Measurements from ENCODE around the gene RGL2. TPM values are rescaled to one million over a fixed set of nuclear protein-coding genes. Genes with fewer than 3 reads are reported as not detected.

RGL2 gene
- total and polyA plus RNA-seq, 2 of the 13 experiments (the other 11 are each of a cell fraction or from before 2014, with no cell fraction given) = 22.9 to 47.4 TPM

DNA sequence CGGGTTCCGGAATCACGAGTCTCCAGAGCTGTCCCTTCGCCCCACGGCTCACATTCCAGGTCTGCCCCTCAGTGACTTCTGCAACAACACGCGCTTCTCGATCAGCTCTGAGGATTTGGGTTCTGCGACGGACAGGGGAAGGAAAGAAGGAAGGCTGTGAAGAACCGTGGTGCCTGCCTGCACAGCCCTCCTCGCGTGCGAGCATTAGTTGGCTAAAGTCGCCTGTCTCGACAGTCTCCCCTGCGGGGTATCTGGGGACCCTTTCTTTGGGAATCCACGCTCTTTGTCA, 50.2 kb downstream of the RGL2 start (continued):
- TF ChIP-seq MAFG (CRISPR knock-in tag; IDR thresholded peaks at IDR 0.05) = no peak
- TF ChIP-seq GPBP1L1 (CRISPR knock-in tag; IDR thresholded peaks at IDR 0.05) = no peak
- no peak for TF ChIP-seq ZNF383 (CRISPR knock-in tag; IDR thresholded peaks at IDR 0.05; ENCODE audit: borderline replicate concordance)
- TF ChIP-seq ZNF24 (IDR thresholded peaks at IDR 0.05) = no peak
- TF ChIP-seq ZFP37 (CRISPR knock-in tag; IDR thresholded peaks at IDR 0.05; ENCODE audit: borderline replicate concordance) = 0 out of 2 replicates have a peak, but pooled peaks have one; percentile 51
- TF ChIP-seq SSRP1 (CRISPR knock-in tag; IDR thresholded peaks at IDR 0.05) = no peak
- no peak for TF ChIP-seq ZNF883 (CRISPR knock-in tag; IDR thresholded peaks at IDR 0.05; ENCODE audit: not compliant biosample characterization)
- TF ChIP-seq PITX1 (CRISPR knock-in tag; IDR thresholded peaks at IDR 0.05) = no peak
- TF ChIP-seq RFX3 (CRISPR knock-in tag; IDR thresholded peaks at IDR 0.05) = no peak
- TF ChIP-seq, protein P1, sequence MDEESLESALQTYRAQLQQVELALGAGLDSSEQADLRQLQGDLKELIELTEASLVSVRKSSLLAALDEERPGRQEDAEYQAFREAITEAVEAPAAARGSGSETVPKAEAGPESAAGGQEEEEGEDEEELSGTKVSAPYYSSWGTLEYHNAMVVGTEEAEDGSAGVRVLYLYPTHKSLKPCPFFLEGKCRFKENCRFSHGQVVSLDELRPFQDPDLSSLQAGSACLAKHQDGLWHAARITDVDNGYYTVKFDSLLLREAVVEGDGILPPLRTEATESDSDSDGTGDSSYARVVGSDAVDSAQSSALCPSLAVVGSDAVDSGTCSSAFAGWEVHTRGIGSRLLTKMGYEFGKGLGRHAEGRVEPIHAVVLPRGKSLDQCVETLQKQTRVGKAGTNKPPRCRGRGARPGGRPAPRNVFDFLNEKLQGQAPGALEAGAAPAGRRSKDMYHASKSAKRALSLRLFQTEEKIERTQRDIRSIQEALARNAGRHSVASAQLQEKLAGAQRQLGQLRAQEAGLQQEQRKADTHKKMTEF (CRISPR knock-in tag; IDR thresholded peaks at IDR 0.05) = no peak
- no peak for TF ChIP-seq CBX1 (IDR thresholded peaks at IDR 0.05; ENCODE audit: low read depth)
- no peak for TF ChIP-seq ELF4 (CRISPR knock-in tag; IDR thresholded peaks at IDR 0.05; ENCODE audit: borderline replicate concordance)
- no peak for TF ChIP-seq BCL6 (CRISPR knock-in tag; IDR thresholded peaks at IDR 0.05)
- no peak for TF ChIP-seq NFE2 (CRISPR knock-in tag; IDR thresholded peaks at IDR 0.05)
- TF ChIP-seq KDM1A (CRISPR knock-in tag; IDR thresholded peaks at IDR 0.05) = no peak
- TF ChIP-seq, protein P2, sequence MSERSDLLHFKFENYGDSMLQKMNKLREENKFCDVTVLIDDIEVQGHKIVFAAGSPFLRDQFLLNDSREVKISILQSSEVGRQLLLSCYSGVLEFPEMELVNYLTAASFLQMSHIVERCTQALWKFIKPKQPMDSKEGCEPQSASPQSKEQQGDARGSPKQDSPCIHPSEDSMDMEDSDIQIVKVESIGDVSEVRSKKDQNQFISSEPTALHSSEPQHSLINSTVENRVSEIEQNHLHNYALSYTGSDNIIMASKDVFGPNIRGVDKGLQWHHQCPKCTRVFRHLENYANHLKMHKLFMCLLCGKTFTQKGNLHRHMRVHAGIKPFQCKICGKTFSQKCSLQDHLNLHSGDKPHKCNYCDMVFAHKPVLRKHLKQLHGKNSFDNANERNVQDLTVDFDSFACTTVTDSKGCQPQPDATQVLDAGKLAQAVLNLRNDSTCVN (CRISPR knock-in tag; IDR thresholded peaks at IDR 0.05; ENCODE audit: borderline replicate concordance) = no peak
- peak; percentile 77; the same call in 1 of the 2 replicates for TF ChIP-seq ZNF510 (CRISPR knock-in tag; IDR thresholded peaks at IDR 0.05; ENCODE audit: low read depth)
- TF ChIP-seq, protein P3, sequence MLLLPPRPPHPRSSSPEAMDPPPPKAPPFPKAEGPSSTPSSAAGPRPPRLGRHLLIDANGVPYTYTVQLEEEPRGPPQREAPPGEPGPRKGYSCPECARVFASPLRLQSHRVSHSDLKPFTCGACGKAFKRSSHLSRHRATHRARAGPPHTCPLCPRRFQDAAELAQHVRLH (CRISPR knock-in tag; IDR thresholded peaks at IDR 0.05; ENCODE audit: borderline replicate concordance, low read depth) = no peak
- TF ChIP-seq MEF2D (CRISPR knock-in tag; IDR thresholded peaks at IDR 0.05) = 0 out of 2 replicates have a peak, but pooled peaks have one; percentile 61
- TF ChIP-seq ZNF496 (CRISPR knock-in tag; IDR thresholded peaks at IDR 0.05; ENCODE audit: insufficient replicate concordance) = no peak
- TF ChIP-seq SMYD3 (CRISPR knock-in tag; IDR thresholded peaks at IDR 0.05) = no peak
- no peak for TF ChIP-seq SMARCE1 (IDR thresholded peaks at IDR 0.05; ENCODE audit: borderline replicate concordance)
- peak; percentile 74; the same call in 1 of the 2 replicates for TF ChIP-seq ZNF512B (CRISPR knock-in tag; IDR thresholded peaks at IDR 0.05; ENCODE audit: borderline replicate concordance)
- no peak for TF ChIP-seq ZNF616 (CRISPR knock-in tag; IDR thresholded peaks at IDR 0.05; ENCODE audit: low read depth)
- TF ChIP-seq ZBTB38 (CRISPR knock-in tag; IDR thresholded peaks at IDR 0.05) = no peak
- no peak for TF ChIP-seq ZMYM4 (CRISPR knock-in tag; IDR thresholded peaks at IDR 0.05)
- TF ChIP-seq REPIN1 (CRISPR knock-in tag; IDR thresholded peaks at IDR 0.05; ENCODE audit: borderline replicate concordance, low read depth) = no peak

Data from HepG2 (cell line).